ENCODE data around the gene TNKS1BP1.
"Not testable (repeated sequence)": the region's sequence is repeated elsewhere in the genome, so short reads cannot be mapped to it uniquely, and the experiment has no call there.

The TNKS1BP1 gene

DNA sequence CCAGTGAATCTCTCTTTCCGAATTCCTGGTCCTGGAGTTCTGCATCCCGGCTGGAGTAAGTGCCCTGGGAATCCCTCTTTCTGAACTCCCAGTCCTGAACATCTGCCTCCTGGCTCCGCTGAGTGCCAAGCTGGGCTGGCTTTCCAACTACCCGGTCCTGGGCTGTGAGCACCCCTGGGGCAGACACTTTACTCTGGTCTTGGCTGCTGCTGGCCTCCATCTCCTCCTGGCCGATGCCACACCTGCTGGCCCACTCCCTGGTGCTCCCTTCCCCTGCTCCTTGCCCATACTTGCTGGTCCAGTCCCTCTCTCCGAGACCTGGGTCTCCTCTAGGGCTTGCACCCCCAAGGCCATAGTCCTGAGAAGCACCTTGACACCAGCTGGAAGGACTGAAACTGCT, 14.7 kb downstream of the TNKS1BP1 start:
- no peak for DNase-seq (ENCODE audit: low spot score)

DNA sequence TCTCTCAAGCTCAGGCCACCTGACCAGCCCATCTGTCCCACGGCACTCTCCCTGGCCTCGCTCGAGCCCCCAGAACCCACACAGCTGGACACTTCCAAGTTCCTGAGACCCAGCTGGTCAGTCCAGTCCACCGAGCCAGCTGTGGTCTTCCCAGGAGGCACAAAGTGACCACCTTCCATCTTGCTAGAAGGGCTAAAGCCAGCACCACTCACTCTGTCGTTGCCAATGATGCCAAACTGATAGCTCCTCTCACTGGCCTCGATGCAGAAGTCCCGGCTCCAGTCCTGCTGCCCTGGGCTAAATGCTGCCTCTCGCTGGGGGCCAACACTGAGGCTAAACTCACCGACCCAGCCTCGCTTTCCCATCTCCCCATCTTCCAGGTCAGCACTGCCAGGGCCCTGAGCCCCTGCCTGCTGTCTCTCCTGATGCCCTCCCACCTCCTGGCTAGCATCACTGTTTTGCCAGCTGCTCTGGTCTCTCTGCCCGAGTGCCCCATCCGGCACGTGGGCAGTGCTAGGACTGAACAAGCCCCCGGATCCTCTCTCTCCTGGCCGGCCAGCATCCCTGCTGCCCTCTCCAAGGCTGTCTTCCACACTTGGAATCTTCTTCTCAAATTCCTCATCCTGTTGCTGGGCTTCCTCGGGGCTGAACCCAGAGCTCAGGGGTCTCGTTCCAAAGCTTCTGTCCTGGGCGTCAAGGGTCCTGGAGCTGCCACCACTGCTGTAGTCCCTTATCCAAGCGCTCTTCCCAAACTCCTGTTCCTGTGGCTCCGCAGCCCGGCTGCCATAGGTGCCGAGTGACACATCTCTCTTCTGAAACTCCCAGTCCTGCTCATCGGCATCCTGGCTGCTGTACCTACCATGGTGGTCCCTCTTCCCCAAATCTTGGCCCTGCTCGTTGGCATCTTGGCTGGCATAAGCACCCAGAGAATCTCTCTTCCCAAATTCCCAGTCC, 15.4 kb downstream of the TNKS1BP1 start:
- DNase-seq (ENCODE audit: low spot score): no peak

DNA sequence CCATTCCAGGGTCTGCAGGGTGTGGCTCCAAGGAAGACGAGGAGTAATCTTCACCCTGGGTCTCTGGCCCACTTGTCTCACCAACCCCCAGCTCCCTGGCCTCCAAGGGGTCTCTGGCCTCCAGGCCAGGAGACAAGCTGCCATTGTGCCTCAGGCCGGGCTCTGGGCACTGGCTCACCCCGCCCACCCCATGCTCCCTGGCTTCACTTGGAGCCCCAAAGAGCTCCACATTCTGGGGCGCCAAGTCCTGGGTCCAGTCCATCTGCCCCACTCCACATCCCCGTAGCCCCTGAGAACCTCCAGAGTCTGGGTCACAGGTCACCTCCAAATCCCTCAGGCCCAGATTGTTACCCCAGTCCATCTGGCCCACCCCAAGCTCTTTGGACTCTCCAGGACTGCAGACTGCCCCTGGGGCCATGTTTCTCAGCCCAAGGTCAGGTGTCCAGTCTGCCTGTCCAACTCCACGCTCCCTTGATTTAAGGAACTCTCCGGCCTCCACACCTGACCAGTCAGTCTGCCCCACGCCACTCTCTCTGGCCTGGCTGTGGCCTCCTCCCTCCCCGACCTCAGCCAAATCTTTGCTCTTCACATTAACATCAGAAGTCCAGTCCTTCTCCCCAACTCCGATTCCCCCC, 16.2 kb downstream of the TNKS1BP1 start:
- no peak for DNase-seq (ENCODE audit: low spot score)

DNA sequence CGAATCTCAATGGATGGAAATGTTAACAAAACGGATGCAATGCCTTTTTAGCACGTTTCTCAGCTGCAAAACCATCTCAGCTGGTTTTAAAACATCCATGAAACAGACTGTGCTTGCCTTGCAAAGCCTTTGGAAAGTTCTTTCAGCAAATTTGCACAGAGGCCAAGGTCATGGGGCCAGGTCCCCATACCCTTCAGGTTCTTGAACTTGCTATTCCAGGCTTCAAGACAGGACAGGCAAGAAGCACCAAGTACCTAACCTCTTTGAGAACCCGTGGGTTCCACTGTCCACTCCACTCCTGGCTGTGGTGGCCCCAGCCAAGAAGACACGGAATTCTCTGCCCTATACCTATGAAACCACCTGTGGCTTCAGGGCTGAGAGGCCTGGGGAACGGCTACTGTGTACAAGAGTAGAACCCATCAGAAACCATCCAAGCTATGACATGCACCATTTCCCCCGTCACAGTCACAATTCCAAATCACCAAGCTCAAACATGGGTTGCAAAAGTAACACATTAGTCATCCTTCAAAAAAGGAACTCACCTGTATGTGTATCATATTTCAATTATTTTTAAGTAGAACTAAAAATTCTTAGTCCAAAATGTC, 17.0 kb downstream of the TNKS1BP1 start:
- DNase-seq (ENCODE audit: low spot score): peak; percentile 58

DNA sequence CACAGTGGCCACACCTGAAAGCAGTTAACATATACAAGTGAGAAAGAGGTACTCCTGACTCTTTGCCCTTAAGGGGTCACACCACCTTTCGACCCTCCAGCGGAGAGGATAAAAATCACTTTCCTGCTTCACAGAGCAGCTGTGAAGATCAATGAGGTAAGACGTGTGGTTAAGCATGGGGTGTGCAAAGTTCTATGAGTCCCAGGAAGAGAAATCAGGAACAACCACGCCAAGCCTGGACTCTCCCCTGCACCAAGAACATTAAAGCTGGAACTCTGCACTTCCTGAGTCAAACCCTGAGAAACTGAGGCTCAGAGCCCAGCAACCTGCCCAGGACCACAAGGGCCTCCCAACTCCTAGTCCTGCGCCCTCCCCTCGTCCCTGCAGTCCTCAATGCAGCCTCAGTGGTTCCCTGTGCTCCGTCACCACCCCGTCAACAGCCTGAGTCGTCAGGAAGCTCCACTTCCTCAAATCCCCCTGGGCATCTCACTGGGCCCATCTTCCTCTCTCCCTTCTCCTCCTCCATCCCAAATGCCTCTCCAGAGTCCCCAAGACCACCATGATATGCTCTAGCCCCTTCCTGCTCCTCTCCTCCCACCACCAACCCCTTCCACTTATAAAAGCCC, 17.7 kb downstream of the TNKS1BP1 start:
- no peak for DNase-seq (ENCODE audit: low spot score)

DNA sequence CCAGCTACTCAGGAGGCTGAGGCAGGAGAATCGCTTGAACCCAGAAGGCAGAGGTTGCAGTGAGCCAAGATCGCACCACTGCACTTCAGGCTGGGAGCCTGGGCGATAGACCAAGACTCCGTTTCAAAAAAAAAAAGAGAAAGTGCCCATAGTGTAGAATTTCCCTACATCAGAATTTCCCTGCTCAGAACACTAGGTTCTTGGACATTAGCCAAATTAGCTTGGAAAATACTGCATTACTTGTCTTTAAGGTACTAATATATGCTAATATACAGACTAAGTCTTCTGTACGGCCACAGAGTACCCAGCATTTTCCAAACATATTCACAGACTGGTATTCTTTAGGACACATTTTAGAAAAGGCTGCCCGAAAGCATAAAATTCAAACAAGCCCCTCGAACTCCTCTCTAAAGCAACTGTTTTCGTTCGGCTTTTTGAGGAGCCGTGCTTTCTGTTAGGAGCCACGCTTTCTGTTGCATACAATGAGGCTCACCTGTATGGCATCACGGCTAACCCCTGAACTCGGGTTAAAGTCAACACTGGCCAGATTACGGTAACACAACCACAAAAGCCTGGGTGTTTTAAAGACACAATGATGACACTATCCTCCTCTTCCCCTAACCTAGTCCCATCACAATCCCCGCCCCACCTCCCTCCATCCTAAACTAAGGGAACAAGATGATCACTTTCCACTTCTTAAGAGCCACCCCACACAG, 18.4 kb downstream of the TNKS1BP1 start:
- DNase-seq (ENCODE audit: low spot score): no peak

DNA sequence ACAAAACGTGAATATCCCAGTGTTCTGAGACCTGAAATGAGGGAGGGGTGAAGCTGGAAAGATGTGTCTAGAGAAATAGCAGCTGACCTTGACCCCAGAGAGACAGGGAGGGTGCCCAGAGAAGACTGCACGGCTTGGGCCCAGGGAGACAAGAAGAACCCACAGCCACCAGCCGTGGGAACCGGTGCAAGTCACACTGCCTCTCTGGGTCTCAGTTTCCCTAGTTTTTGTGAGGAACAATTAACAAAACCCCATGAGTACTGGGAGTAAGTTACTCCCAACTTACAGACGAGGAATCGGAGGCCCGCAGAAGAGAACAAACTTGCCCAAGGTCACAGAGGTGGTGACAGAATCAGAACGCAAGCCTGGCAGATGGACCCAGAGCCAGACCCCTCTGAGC, 19.2 kb downstream of the TNKS1BP1 start:
- no peak for DNase-seq (ENCODE audit: low spot score)

DNA sequence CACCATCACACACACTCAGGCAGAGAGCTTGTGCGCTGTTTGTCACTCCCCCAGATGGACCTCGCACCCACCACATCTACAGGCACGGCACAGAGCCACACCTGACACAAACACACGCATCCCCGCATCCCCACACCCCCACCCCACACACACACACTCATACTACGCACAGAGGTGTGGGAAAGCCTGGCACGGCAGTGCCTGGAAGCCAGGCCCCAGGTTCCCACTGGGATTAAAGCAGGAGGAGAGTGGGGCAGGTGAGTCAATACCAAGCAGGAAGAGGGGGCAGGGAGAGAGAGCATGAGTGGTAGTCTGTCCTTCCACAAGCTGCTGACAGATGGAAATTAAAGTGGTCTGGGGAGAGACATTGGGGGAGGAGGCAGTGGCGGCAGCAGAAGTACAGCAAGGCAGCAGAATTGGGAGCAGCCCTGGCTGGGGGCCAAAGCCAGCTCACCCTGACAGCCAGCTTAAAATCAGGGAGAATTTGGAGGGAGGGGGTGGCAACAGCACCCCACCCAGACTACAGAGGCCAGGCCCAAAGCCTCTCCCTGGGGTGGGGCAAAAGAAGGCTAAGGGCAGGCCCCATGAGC, 20.7 kb downstream of the TNKS1BP1 start:
- peak; percentile 58 for DNase-seq (ENCODE audit: low spot score)

DNA sequence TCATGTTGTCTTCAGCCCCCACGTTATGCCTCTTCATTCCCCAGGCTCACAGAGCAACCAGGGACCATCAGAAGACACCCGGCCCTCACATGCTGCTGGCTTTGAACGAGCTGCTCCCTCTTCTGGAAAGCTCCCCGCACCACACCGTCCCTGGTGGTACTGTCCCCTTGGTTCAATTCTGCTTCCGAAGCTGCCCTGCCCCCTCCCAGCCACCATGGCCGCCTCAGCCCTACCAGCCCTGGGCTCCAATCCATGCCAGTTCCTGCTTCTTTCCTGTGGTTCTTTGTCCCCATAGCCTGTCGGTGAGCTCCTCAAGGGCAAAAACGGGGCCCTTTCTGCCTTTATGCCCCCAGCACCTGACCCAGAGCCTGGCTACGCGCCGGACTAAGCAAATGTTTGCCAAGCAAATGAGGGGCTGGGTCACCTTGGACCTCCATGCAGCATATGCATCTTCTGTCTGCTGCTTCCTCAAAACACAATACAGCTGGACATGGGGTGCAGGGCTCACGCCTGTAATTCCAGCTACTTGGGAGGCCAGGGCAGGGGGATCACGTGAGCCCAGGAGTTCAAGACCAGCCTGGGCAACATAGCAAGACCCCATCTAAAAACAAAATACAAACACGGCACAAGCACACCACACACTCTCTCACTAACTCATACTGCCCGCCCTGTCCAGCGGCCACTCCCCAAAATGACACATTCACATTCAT, 21.3 kb downstream of the TNKS1BP1 start:
- DNase-seq (ENCODE audit: low spot score): no peak

DNA sequence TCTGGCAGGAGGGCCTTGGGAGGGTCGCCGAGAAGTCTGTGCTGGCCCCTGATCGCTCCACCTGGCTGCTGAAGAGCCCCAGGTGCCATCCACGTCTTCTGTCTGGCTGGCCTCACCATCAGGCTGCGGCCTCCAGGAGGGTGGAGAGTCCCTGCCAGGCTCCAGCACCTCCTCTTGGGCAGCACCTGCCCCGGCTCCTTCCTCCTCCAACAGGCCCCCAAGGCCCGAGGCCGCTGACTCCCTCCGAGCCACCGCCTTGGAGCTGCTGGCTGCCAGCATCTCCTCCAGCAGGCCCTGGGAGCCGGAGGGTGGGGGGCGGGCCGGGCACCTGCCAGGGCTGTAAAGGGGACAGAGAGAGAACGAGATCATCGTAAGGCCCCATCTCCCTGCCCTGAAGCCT, 22.3 kb downstream of the TNKS1BP1 start:
- no peak for DNase-seq (ENCODE audit: low spot score)

DNA sequence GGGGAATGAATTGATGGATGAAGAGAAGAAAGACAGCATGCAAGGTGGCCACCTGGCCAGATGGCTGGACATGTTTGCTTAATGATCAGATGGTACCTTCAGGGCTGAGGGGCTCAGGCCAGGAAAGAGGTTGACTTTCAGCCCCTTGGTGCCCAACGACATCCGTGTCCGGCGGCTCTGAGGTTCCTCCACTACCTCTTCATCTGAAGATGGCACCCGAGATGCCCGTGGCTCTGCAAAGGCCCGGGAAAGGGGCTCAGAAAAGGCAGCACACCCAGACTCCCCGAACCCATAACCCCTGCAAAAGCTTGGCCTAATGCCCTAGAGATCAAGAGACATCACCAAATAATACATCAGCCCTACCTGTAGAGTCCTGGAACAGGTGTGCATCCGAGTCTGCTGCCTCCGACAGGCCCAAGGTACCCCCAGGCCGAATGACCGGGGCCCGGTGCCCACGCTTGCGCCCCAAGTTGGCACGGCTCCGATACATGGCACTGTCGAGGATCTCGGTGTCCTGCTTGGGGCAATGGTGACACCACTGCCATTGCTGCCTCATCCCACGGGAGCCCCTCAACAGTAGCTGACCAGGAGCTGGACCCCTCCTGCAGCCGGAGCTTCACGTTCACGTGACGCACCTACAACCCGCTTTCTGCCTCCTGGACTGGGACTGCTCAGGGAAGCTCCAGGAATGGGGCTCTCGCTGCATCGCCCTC, 22.9 kb downstream of the TNKS1BP1 start:
- DNase-seq (ENCODE audit: low spot score): no peak

DNA sequence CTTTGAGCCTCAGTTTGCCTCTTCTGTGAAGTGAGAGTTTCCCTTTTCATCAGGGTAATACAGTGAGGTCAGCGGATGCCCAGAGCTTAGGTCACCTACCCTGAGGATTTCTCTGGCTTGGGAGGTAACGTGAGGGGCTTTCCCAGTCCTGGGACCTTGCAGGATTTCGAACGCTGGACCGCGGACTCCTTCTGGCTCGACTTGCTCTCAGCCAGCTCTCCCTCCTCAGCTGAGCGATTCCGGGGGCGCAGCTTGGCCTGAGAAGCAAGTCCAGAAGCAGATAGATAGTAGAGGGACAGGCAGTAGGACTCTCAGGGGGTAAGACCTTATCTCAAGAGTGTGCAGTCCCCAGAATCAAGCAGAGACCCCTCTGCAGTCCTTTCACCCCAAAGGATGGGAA, 24.0 kb downstream of the TNKS1BP1 start:
- DNase-seq (ENCODE audit: low spot score): no peak

DNA sequence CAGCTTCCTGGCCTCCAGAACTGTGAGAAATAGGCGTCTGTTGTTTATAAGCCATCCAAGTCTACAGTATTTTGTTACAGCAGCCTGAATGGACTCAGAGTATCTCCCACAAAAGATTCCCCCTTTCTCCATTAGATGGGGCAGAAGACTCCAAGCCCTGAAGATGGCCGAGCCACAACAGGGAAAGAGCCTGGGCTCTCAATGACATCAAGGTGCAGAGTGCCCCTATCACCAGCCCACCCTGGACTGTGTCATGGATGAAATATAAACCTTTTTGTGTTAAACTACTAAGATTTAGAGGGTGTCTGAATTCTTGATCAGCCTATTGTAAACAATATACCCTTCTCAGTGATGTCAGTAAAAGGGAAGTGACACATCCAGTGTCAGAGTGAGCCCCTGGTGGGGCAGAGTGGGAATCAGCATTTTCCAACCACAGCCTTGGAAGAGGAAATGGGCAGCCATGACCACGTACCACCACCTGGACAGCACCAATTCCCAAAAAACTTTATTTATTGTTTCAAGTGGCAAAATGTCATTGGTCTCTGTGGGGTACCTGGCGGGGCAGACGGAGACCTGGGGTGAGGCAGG, 25.5 kb downstream of the TNKS1BP1 start:
- DNase-seq (ENCODE audit: low spot score): no peak

DNA sequence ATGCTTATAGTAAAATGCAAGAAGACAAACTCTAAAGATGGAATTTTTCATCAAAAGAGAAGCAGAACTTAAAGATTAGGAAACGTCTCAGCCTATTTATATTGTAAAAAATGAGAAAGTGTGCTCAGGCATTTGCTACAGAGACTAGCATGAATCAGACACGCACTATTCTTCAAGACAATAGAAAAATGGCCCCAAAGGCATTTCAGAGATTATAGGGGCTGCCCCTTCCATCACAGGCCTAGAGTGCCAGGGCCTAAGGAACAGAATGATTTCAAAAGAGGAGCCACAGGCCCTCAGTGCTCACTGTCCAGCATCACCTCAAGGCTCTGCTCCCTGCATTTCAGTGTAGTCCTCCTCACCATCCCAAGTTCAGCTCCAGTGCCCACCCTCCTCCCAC, 27.5 kb downstream of the TNKS1BP1 start:
- DNase-seq (ENCODE audit: low spot score): no peak

DNA sequence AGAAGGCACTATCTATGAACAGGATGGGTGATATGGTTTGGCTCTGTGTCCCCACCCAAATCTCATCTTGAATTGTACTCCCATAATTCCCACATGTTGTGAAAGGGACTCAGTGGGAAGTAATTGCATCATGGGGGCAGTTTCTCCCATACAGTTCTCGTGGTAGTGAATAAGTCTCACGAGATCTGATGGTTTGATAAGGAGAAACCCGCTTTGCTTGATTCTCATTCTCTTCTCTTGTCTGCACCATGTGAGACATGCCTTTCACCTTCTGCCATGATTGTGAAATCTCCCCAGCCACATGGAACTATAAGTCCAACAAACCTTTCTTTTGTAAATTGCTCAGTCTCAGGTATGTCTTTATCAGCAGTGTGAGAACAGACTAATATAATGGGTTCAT, 28.5 kb downstream of the TNKS1BP1 start:
- not testable (repeated sequence) for DNase-seq (ENCODE audit: low spot score)

DNA sequence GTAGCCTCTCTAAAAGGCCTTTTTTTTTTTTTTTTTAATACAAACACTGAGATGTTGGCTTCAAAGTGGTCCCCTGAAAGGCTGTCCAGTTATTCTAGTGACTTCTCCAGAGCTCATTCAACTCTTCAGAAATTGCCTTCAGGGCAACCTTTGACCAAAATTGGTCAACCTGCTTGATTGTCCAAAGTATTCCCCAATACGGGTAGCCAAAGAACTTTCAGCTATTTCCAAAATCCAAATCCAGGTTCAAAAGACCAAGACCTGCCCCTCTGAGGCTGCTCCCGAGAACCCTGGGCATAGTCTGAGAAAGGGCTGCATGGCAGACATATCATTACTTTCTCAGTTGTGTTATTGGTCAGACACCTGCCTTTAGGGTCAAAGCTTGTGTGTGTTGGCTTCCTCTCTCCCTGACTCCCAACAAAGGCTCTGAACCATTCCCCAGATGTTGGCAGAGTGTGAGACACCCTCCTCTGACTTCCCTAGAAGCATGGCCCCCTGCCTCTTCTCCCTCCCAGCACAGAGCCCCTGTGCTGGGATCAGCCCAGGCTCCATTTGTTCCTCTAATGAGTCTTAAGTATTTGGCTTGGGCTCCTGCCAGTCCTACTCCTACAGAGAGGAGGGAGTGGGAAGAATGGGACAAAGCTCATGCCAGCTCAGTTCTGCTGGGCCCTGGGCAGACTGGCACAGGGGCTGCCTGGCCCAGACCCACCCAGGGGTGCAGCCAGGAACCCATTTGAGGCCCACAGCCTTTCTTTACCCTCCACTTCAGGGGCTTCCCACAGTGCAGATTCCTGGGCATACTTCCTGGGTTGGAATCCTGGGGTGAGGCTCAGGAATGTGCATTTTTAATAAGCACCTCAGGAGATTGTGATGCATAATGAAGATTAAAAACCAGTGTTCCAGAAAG, 30.3 kb downstream of the TNKS1BP1 start:
- peak; percentile 19 for DNase-seq (ENCODE audit: low spot score)

DNA sequence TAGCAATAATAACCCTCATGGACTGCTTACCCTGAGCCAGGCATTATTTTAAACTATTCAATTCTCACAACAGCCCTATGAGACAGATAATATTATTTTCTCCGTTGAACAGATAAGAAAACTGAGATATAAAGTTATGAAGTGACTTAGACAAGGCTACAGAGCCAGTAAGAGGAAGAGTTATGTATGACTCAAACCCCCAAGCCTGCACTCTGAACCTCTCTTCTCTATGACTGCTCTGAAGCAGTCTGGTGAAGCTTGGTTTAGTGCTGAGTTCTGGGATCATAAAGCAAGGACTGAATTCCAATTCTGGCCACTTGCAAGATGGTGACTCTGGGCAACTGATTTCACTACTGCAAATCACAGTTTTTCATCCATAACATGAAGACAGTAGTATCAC, 34.5 kb downstream of the TNKS1BP1 start:
- DNase-seq (ENCODE audit: low spot score): peak; percentile 45

DNA sequence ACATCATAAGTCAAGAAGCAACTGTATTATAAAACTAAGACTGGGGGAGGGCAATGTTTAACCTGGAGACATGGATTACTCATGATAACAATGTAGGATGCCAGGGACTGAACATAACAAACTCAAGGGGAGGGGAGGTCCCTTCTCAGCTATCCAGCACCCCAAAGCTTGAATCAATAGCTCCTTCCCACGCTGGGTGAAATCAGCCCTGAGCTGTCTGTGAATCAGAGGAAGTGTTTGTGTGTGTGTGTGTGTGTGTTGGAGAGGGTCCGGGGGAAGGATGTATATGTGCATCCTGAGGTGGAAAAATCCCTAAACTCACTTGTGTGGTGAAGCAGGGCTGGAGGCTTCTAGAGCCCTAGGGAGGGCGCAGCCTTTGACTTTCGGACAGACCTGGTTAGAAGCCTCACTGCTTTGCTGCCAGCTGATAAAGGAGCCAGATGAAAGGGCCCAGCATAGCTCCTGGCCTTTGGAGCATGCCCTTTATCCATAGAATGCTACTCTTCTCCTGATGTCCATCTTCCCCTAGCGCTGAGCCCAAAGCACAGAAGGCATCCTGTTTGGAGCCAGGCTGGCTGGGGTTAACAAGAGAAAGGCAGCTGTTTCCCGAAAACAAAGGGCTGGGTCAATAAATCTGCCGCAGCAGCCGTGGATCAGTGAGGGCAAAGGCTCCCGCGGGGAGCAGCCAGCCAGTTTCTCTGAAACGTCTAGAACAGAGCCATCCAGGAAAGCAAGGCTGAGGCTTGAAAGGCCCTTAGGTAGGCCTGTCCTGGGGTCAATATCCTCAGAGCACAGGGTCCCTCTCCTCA, 35.8 kb downstream of the TNKS1BP1 start:
- DNase-seq (ENCODE audit: low spot score): peak; percentile 80
